Liver (tissue), 9 donors: ENCODE measurements around the gene RAPGEF4. TPM values are rescaled to one million over a fixed set of nuclear protein-coding genes. Genes with fewer than 3 reads are reported as not detected.

Experiments used
- DNase-seq: peaks from one replicate; pipeline ENCODE4 v3.0.0-alpha.2; 2017; ENCODE audit warnings: low spot score
- H3K27ac ChIP-seq, 2 donors: one replicate each; pipeline ENCODE4 v1.7.0; 2013; ENCODE audit warnings: inconsistent platforms in 2 of 2, low read length in 2 of 2, control low read depth in 1 of 2, low read depth in 1 of 2, mild to moderate bottlenecking in 1 of 2
- H3K27me3 ChIP-seq, 4 donors: one replicate each; pipeline versions ENCODE4 v1.6.1 to v1.7.0; 2013; ENCODE audit warnings: low read length in 3 of 4, inconsistent platforms in 1 of 4, mild to moderate bottlenecking in 1 of 4, moderate library complexity in 1 of 4; ENCODE audit not compliant: control insufficient read depth in 4 of 4, insufficient read depth in 4 of 4
- H3K36me3 ChIP-seq, 4 donors: one replicate each; pipeline versions ENCODE4 v1.6.1 to v1.7.0; 2013; ENCODE audit warnings: low read length in 3 of 4, mild to moderate bottlenecking in 3 of 4, low read depth in 1 of 4, moderate library complexity in 1 of 4; ENCODE audit not compliant: control insufficient read depth in 4 of 4, insufficient read depth in 3 of 4
- H3K4me1 ChIP-seq, 4 donors: one replicate each; pipeline versions ENCODE4 v1.6.1 to v1.7.0; 2013; ENCODE audit warnings: low read length in 3 of 4, mild to moderate bottlenecking in 3 of 4, moderate library complexity in 1 of 4; ENCODE audit not compliant: control insufficient read depth in 4 of 4, insufficient read depth in 4 of 4
- H3K4me3 ChIP-seq, 3 donors: one replicate each; pipeline versions ENCODE4 v1.6.1 to v1.7.0; 2013; ENCODE audit warnings: low read length in 3 of 3, control low read depth in 1 of 3, low read depth in 1 of 3, mild to moderate bottlenecking in 1 of 3
- H3K9ac ChIP-seq, 2 donors: one replicate each; pipeline ENCODE4 v1.7.0; 2013; ENCODE audit warnings: low read length in 2 of 2, mild to moderate bottlenecking in 2 of 2, moderate library complexity in 2 of 2, control low read depth in 1 of 2, low read depth in 1 of 2
- H3K9me3 ChIP-seq, 4 donors: one replicate each; pipeline versions ENCODE4 v1.6.1 to v1.7.0; 2013; ENCODE audit warnings: low read length in 3 of 4; ENCODE audit not compliant: control insufficient read depth in 4 of 4
- CTCF ChIP-seq: fragments of 150-350 bp; IDR thresholded peaks from 2 replicates; pipeline ENCODE4 v1.5.1; 2017; ENCODE audit warnings: improper control_type of control experiment, low read depth, low read length; ENCODE audit not compliant: missing input control
- EGR1 ChIP-seq, 2 donors: IDR thresholded peaks; 2 replicates each; pipeline ENCODE4 v1.6.1; 2016 to 2018; ENCODE audit warnings: antibody characterized with exemption in 2 of 2, low read depth in 2 of 2
- FOXA1 ChIP-seq: IDR thresholded peaks from 2 replicates; pipeline ENCODE4 v1.6.1; 2016; ENCODE audit warnings: antibody characterized with exemption
- FOXA2 ChIP-seq: IDR thresholded peaks from 2 replicates; pipeline ENCODE4 v1.6.1; 2016; ENCODE audit warnings: antibody characterized with exemption
- GABPA ChIP-seq, 2 donors: IDR thresholded peaks in 1 of 2; conservative IDR thresholded peaks in 1 of 2; 2 replicates each; pipeline ENCODE4 v1.6.1; 2016; ENCODE audit warnings: antibody characterized with exemption in 2 of 2, mild to moderate bottlenecking in 1 of 2, moderate library complexity in 1 of 2
- HNF4G ChIP-seq: IDR thresholded peaks from 2 replicates; pipeline ENCODE4 v1.6.1; 2016; ENCODE audit warnings: antibody characterized with exemption
- RXRA ChIP-seq, 2 donors: IDR thresholded peaks; 2 replicates each; pipeline ENCODE4 v1.6.1; 2017 to 2018; ENCODE audit warnings: antibody characterized with exemption in 2 of 2, mild to moderate bottlenecking in 1 of 2
- SP1 ChIP-seq: IDR thresholded peaks from 2 replicates; pipeline ENCODE4 v1.6.1; 2018; ENCODE audit warnings: antibody characterized with exemption, mild to moderate bottlenecking
- YY1 ChIP-seq: IDR thresholded peaks from 2 replicates; pipeline ENCODE4 v1.6.1; 2016; ENCODE audit warnings: antibody characterized with exemption, mild to moderate bottlenecking
- WGBS: extraction: QIAGEN DNeasy Blood & Tissue Kit; methylation state at CpG from one replicate; pipeline ENCODE4 v1.1.7; 2013; 5-methylcytosine and 5-hydroxymethylcytosine counted together
- polyA plus RNA-seq, 2 donors: library from polyadenylated mRNA; stranded (reverse) in 1 of 2; unstranded in 1 of 2; fragments of 200-250 nt in 1 of 2; fragments of >200 nt in 1 of 2; fragmentation: Nextera tagmentation in 1 of 2; extraction: Ambion mirVana in 1 of 2; gene quantifications; one replicate each; pipeline versions ENCODE4 v1.2.1 to v1.2.3, GENCODE V29; 2013 to 2015
- total RNA-seq, 2 donors: library from RNA; depleted of rRNA; stranded (reverse); fragments of >200 nt; gene quantifications; one replicate each; pipeline ENCODE4 v1.2.3, GENCODE V29; 2014
- TF ChIP-seq, protein P1 (sequence below): IDR thresholded peaks from 2 replicates; pipeline ENCODE4 v1.6.1; 2016; ENCODE audit warnings: antibody characterized with exemption, mild to moderate bottlenecking
- TF ChIP-seq, protein P2 (sequence below): IDR thresholded peaks from 2 replicates; pipeline ENCODE4 v1.6.1; 2016; ENCODE audit warnings: antibody characterized with exemption
- TF ChIP-seq, protein P3 (sequence below): IDR thresholded peaks from 2 replicates; pipeline ENCODE4 v1.6.1; 2016; ENCODE audit warnings: antibody characterized with exemption
- donor health status: healthy.
- donor health status: healthy.
- donor health status: healthy.
- donor health status: healthy.
- donor health status: healthy.

The RAPGEF4 gene
- total and polyA plus RNA-seq, 4 donors = 1.5 to 18.2 (median 8.3) TPM

GRCh38 chr2:172943539-172943938 is 207.9 kb downstream of the RAPGEF4 start:
- Histone ChIP-seq H3K36me3 (no peaks in the 10 kb centered on the region), H3K27me3 (no peaks in the 10 kb centered on the region), H3K27ac (no peak overlapping the region), H3K4me3 (no peak overlapping the region), H3K4me1 (peaks cover 4 to 14% (median 8%) of the 10 kb centered on the region in 4 donors), H3K9me3 (peaks cover 0 to 7% (median 2%) of the 10 kb centered on the region in 4 donors), H3K9ac (no peak overlapping the region)
- no peak for DNase-seq
- no peak for TF ChIP-seq CTCF
- TF ChIP-seq YY1 = no peak
- no peak for TF ChIP-seq EGR1 (IDR thresholded peaks at IDR 0.05; ENCODE audit: low read depth in 2 of 2)
- TF ChIP-seq FOXA2 = no peak
- no peak for TF ChIP-seq GABPA (IDR thresholded peaks at IDR 0.05 in 1 of 2, conservative IDR thresholded peaks at IDR 0.05 in 1 of 2)
- TF ChIP-seq, protein P1, sequence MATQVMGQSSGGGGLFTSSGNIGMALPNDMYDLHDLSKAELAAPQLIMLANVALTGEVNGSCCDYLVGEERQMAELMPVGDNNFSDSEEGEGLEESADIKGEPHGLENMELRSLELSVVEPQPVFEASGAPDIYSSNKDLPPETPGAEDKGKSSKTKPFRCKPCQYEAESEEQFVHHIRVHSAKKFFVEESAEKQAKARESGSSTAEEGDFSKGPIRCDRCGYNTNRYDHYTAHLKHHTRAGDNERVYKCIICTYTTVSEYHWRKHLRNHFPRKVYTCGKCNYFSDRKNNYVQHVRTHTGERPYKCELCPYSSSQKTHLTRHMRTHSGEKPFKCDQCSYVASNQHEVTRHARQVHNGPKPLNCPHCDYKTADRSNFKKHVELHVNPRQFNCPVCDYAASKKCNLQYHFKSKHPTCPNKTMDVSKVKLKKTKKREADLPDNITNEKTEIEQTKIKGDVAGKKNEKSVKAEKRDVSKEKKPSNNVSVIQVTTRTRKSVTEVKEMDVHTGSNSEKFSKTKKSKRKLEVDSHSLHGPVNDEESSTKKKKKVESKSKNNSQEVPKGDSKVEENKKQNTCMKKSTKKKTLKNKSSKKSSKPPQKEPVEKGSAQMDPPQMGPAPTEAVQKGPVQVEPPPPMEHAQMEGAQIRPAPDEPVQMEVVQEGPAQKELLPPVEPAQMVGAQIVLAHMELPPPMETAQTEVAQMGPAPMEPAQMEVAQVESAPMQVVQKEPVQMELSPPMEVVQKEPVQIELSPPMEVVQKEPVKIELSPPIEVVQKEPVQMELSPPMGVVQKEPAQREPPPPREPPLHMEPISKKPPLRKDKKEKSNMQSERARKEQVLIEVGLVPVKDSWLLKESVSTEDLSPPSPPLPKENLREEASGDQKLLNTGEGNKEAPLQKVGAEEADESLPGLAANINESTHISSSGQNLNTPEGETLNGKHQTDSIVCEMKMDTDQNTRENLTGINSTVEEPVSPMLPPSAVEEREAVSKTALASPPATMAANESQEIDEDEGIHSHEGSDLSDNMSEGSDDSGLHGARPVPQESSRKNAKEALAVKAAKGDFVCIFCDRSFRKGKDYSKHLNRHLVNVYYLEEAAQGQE = no peak
- TF ChIP-seq, protein P2, sequence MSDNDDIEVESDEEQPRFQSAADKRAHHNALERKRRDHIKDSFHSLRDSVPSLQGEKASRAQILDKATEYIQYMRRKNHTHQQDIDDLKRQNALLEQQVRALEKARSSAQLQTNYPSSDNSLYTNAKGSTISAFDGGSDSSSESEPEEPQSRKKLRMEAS = no peak
- no peak for TF ChIP-seq RXRA (IDR thresholded peaks at IDR 0.05)
- TF ChIP-seq SP1 = no peak
- TF ChIP-seq, protein P3, sequence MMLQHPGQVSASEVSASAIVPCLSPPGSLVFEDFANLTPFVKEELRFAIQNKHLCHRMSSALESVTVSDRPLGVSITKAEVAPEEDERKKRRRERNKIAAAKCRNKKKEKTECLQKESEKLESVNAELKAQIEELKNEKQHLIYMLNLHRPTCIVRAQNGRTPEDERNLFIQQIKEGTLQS = no peak
- no peak for TF ChIP-seq FOXA1
- WGBS = 86% methylated on average over 3 of the region's 3 CpGs

DNA sequence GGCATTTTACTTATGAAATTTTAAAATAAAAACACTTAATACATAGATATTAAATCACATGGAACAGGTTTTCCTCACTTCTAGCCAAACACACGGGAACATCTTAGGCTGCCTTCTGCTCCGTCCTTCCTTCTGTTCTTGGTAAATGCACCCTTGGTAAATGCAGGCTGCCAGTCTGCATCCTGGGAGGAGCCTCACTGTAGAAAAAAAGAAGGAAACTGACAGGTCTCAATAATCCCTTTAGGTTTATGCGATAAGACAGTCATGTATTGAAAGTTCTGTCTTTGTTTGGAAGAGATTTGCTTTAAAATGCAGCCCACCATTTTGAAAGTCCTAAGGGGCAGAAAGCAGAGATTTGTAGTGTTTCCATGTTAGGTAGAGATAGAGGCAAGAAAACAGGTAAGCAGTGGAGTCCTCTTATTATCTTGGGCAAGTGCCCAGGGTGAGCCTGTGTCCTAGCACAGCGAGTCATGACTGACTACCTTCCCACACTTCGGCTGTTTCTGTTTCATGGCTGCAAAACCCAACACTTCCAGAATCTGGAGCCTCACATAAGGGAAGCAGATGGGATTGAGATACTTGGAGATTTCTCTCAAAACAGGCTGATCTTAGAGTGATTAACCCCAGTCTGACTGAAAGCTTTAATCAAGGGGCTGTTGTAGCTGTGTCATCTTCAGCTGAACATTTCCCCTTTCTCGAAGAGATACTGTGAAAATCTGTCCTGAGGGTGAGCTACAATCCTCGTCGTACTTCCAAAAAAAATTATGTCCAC is 208.6 kb downstream of the RAPGEF4 start:
- Histone ChIP-seq H3K9ac (no peak overlapping the region), H3K27me3 (no peaks in the 10 kb centered on the region), H3K9me3 (peaks cover 0 to 7% (median 2%) of the 10 kb centered on the region in 4 donors), H3K4me1 (peaks cover 4 to 15% (median 8%) of the 10 kb centered on the region in 4 donors), H3K4me3 (no peak overlapping the region), H3K36me3 (no peaks in the 10 kb centered on the region), H3K27ac (no peak overlapping the region)
- WGBS = 88% methylated on average over 8 of the region's 8 CpGs
- TF ChIP-seq FOXA2 (no peak), HNF4G (no peak)
- no peak for DNase-seq
